ENCODE data around the gene NID1. TPM values are rescaled to one million over a fixed set of nuclear protein-coding genes. Genes with fewer than 3 reads are reported as not detected.
A peak's percentile ranks its signal among the peaks of the same experiment; 100 is the strongest.
"Not testable (repeated sequence)": the region's sequence is repeated elsewhere in the genome, so short reads cannot be mapped to it uniquely, and the experiment has no call there.

The NID1 gene
- total and polyA plus RNA-seq, 8 donors: 3.6 to 28.2 (median 8.7) TPM

GRCh38 chr1:236100799-236101198 is 35.9 kb upstream of the NID1 start:
- intact Hi-C loops (cut with DNase I): loop anchor here in 1 of 3 donors (10.0 kb wide), 1 partner anchor 434 kb away; no protein-coding TSS in a partner anchor

DNA sequence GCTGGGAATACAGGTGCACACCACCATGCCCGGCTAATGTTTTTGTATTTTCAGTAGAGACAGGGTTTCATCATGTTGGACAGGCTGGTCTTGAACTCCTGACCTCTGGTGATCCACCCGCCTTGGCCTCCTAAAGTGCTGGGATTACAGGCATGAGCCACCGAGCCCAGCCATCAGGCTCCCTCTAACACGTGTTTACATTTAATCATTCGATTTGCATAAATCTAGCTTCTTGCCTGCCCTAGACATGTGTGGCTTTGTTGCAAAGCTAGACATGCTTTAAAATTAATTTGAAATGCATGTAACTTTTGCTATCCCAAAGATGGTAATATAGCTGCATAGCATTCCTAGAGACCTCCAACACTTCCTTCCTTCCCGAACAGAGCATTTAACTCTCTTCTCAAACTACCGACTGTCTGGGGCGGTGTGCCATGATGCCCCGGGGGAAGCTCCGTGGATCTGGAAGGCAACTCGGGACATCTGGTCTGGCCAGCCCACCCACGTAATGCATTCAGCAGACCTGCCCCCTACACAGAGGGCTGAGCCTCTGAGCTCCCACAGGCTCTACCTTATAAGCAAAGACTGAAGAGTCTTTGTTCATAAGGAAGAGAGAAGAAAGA is 34.6 kb upstream of the NID1 start:
- H3K4me1 ChIP-seq: no peaks in the 10 kb centered on the region
- H3K4me3 ChIP-seq: no peak overlapping the region
- no peak overlapping the region for H3K27ac ChIP-seq
- intact Hi-C loops (cut with DNase I): no loop called here
- ATAC-seq (no peak), DNase-seq (no peak), FAIRE-seq (no peak)
- TF ChIP-seq, protein P1, sequence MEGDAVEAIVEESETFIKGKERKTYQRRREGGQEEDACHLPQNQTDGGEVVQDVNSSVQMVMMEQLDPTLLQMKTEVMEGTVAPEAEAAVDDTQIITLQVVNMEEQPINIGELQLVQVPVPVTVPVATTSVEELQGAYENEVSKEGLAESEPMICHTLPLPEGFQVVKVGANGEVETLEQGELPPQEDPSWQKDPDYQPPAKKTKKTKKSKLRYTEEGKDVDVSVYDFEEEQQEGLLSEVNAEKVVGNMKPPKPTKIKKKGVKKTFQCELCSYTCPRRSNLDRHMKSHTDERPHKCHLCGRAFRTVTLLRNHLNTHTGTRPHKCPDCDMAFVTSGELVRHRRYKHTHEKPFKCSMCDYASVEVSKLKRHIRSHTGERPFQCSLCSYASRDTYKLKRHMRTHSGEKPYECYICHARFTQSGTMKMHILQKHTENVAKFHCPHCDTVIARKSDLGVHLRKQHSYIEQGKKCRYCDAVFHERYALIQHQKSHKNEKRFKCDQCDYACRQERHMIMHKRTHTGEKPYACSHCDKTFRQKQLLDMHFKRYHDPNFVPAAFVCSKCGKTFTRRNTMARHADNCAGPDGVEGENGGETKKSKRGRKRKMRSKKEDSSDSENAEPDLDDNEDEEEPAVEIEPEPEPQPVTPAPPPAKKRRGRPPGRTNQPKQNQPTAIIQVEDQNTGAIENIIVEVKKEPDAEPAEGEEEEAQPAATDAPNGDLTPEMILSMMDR (IDR thresholded peaks at IDR 0.05): no peak
- WGBS, 2 donors: 61 to 77% methylated on average over 12 of the region's 12 CpGs
- no peaks in the 10 kb centered on the region for H3K9me3 ChIP-seq
- H3K36me3 ChIP-seq: no peaks in the 10 kb centered on the region
- H3K27me3 ChIP-seq: no peaks in the 10 kb centered on the region

More at GRCh38 chr1:236100799-236101198, 35.9 kb upstream of the NID1 start:
- no peaks in the 10 kb centered on the region for H3K4me1 ChIP-seq
- 85 to 92% methylated on average over 15 of the region's 15 CpGs for WGBS, 2 donors
- no peak for DNase-seq
- H3K9me3 ChIP-seq: no peaks in the 10 kb centered on the region
- no peak for FAIRE-seq
- no peak for ATAC-seq
- no peak overlapping the region for H3K27ac ChIP-seq
- no peaks in the 10 kb centered on the region for H3K36me3 ChIP-seq
- TF ChIP-seq, protein P1 (IDR thresholded peaks at IDR 0.05): no peak
- no peak overlapping the region for H3K4me3 ChIP-seq
- no peaks in the 10 kb centered on the region for H3K27me3 ChIP-seq

GRCh38 chr1:236098267-236098666 is 33.4 kb upstream of the NID1 start:
- no peak overlapping the region for H3K4me3 ChIP-seq
- TF ChIP-seq, protein P1 (IDR thresholded peaks at IDR 0.05): no peak
- no peaks in the 10 kb centered on the region for H3K4me1 ChIP-seq
- H3K36me3 ChIP-seq: no peaks in the 10 kb centered on the region
- no peaks in the 10 kb centered on the region for H3K9me3 ChIP-seq
- intact Hi-C loops (cut with DNase I): no loop called here
- no peaks in the 10 kb centered on the region for H3K27me3 ChIP-seq
- ATAC-seq: no peak
- no peak for FAIRE-seq
- no peak overlapping the region for H3K27ac ChIP-seq
- WGBS, 2 donors: 95 to 100% methylated on average over 1 of the region's 1 CpG
- no peak for DNase-seq

DNA sequence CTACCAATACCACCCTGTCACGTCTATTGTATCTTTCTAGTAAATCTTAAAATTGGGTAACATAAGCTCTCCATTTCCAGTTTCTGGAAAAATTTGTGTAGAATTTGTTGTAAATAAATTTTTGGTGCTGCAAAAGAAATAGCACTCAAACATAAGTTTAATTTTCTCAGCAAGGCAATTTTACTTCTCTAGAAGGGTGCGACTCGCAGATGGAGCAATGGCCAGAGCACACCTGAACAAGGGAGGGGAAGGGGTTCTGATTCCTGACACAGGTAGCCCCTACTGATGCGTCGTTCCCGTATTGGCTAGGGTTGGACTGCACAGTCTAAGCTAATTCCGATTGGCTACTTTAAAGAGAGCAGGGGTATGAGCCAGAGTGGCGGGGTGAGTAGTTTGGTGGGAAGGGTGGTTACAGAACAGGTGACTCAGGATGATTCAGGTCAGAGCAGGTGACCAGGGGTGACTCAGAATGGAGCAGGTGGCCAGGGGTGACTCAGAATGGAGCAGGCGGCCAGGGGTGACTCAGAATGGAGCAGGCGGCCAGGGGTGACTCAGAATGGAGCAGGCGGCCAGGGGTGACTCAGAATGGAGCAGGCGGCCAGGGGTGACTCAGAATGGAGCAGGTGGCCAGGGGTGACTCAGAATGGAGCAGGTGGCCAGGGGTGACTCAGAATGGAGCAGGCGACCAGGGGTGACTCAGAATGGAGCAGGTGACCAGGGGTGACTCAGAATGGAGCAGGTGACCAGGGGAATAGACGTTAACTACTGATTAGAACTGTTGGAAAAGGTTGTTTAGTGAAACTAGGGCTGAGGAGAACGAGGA is 32.0 kb upstream of the NID1 start:
- peak; percentile 99 for FAIRE-seq
- peak in 2 of 4 donors; percentile 31 to 65 for ATAC-seq
- H3K27ac ChIP-seq: peak overlapping the region; percentile 10 to 64 (median 45)

GRCh38 chr1:236095705-236096520 is 31.0 kb upstream of the NID1 start:
- Histone ChIP-seq H3K36me3 (no peaks in the 10 kb centered on the region), H3K27ac (no peak overlapping the region), H3K9me3 (no peaks in the 10 kb centered on the region), H3K4me3 (no peak overlapping the region), H3K27me3 (no peaks in the 10 kb centered on the region), H3K4me1 (no peaks in the 10 kb centered on the region)
- intact Hi-C loops (cut with DNase I): no loop called here
- 84 to 89% methylated on average over 3 of the region's 3 CpGs for WGBS, 2 donors
- DNase-seq (no peak), ATAC-seq (no peak), FAIRE-seq (no peak)
- TF ChIP-seq, protein P1 (IDR thresholded peaks at IDR 0.05): no peak

More for the DNA sequence above, 32.0 kb upstream of the NID1 start:
- H3K9me3 ChIP-seq; H3K27me3 ChIP-seq; H3K4me1 ChIP-seq; H3K4me3 ChIP-seq; H3K36me3 ChIP-seq; intact Hi-C loops (cut with DNase I): not testable (repeated sequence)
- WGBS, 2 donors: 57 to 69% methylated on average over 14 to 15 of the region's 15 CpGs
- peak; percentile 83 to 88 (median 84) for DNase-seq

Measured in pancreas (tissue), 10 donors.